DOHH2 (cell line): ENCODE results near the gene NUDCD2.

ENCODE experiments used
- H3F3A ChIP-seq: fragments of 200-600 bp; sonication (generic), shearing (Covaris generic); 2 replicates; pipeline ENCODE4 v1.6.0; 2016; ENCODE audit warnings: antibody characterized with exemption, mild to moderate bottlenecking; ENCODE audit not compliant: control insufficient read depth, insufficient read depth
- H3K27ac ChIP-seq: fragments of 200-600 bp; sonication (generic); 2 replicates; pipeline ENCODE4 v1.5.1; 2014; ENCODE audit warnings: low read depth, mild to moderate bottlenecking, low read length, moderate library complexity
- H3K27me3 ChIP-seq: fragments of 200-600 bp; sonication (generic); 2 replicates; pipeline ENCODE4 v1.6.1; 2014; ENCODE audit warnings: mild to moderate bottlenecking, low read length, mixed read lengths; ENCODE audit not compliant: control insufficient read depth
- H3K36me3 ChIP-seq: fragments of 200-600 bp; sonication (generic); 2 replicates; pipeline ENCODE4 v1.6.1; 2014; ENCODE audit warnings: mild to moderate bottlenecking, low read length, moderate library complexity, mixed read lengths; ENCODE audit not compliant: control insufficient read depth
- H3K4me1 ChIP-seq: fragments of 200-600 bp; sonication (generic); 2 replicates; pipeline ENCODE4 v1.6.1; 2014; ENCODE audit warnings: mild to moderate bottlenecking, low read length, mixed read lengths; ENCODE audit not compliant: control insufficient read depth
- H3K4me2 ChIP-seq: fragments of 200-600 bp; sonication (generic); 2 replicates; pipeline ENCODE4 v1.6.0; 2014; ENCODE audit warnings: mild to moderate bottlenecking, low read length, moderate library complexity
- H3K4me3 ChIP-seq: fragments of 200-600 bp; sonication (generic); 2 replicates; pipeline ENCODE4 v1.5.1; 2014; ENCODE audit warnings: mild to moderate bottlenecking, low read length, mixed read lengths
- H3K79me2 ChIP-seq: fragments of 200-600 bp; sonication (generic); 2 replicates; pipeline ENCODE4 v1.6.1; 2014; ENCODE audit warnings: mild to moderate bottlenecking, low read length, mixed read lengths; ENCODE audit not compliant: control insufficient read depth
- H3K9me2 ChIP-seq: fragments of 200-600 bp; sonication (generic); replicated peaks from 2 replicates; pipeline ENCODE4 v1.6.1; 2014; ENCODE audit warnings: mild to moderate bottlenecking, low read length, mixed read lengths; ENCODE audit not compliant: control insufficient read depth
- H3K9me3 ChIP-seq: fragments of 200-600 bp; sonication (generic); 2 replicates; pipeline ENCODE4 v1.6.1; 2014; ENCODE audit warnings: antibody characterized with exemption, low read length, mixed read lengths; ENCODE audit not compliant: control insufficient read depth, insufficient read depth
- H4K20me1 ChIP-seq: fragments of 200-600 bp; sonication (generic); 2 replicates; pipeline ENCODE4 v1.6.0; 2014; ENCODE audit warnings: low read depth, mild to moderate bottlenecking, antibody characterized with exemption, low read length, moderate library complexity; ENCODE audit not compliant: control insufficient read depth, insufficient read depth
- CTCF ChIP-seq: fragments of 200-600 bp; sonication (generic); IDR thresholded peaks from one replicate; pipeline ENCODE4 v1.5.1; 2014; ENCODE audit warnings: antibody characterized with exemption, mild to moderate bottlenecking, low read depth, low read length; ENCODE audit not compliant: poor library complexity, severe bottlenecking
- EZH2phosphoT487 ChIP-seq: fragments of 200-600 bp; sonication (generic); IDR thresholded peaks from 2 replicates; pipeline ENCODE4 v1.6.1; 2017; ENCODE audit warnings: borderline replicate concordance, mild to moderate bottlenecking, antibody characterized with exemption, low read length, moderate library complexity, mixed read lengths

NUDCD2 gene

DNA sequence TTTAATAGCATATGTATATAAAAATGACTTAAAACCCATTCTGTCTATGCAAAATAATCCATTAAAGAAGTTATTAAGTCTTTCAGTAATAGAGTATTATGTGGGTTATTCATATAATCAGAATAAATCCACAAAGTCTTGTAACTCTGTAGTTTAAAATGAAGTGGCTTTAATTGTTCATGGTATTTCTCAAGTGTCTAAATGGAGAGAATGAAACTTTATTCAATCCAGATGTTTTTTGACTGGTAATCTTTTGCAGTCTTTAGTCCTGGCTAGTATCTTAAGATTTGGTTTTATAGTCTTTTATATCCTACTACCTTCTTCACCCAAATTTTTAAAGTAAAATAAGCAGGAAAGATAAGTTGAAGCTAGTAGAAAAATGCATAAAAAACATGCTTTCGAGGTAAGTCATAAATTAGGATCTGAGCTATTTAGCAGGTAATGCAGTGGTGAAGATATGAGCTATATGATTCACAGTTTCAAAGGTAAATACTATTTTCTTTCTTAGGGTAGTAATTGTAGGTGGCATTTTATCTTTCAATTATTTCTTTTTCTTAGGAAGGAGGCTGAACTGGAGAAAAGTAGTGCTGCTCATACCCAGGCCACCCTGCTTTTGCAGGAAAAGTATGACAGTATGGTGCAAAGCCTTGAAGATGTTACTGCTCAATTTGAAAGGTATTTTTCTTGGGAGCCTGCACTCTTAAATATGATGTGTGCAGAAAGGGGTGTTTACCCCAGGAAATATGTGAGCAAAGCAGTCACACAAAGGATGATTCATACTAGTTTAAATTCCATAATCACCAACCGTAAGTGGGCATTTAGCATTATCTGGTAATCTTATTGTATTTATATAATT is 18.5 kb upstream of the NUDCD2 start:
- H4K20me1 ChIP-seq, result no peaks in the 10 kb centered on the region
- H3K27me3 ChIP-seq, result no peaks in the 10 kb centered on the region
- TF ChIP-seq EZH2phosphoT487 (no peak), CTCF (no peak)
- no peaks in the 10 kb centered on the region for H3K9me3 ChIP-seq
- H3K79me2 ChIP-seq, result no peaks in the 10 kb centered on the region
- H3K9me2 ChIP-seq, result no peaks in the 10 kb centered on the region
- no peak overlapping the region for H3K27ac ChIP-seq
- H3F3A ChIP-seq, result no peaks in the 10 kb centered on the region
- H3K4me3 ChIP-seq, result no peak overlapping the region
- no peaks in the 10 kb centered on the region for H3K4me1 ChIP-seq
- H3K36me3 ChIP-seq, result peaks cover 93% of the 10 kb centered on the region
- H3K4me2 ChIP-seq, result no peak overlapping the region

DNA sequence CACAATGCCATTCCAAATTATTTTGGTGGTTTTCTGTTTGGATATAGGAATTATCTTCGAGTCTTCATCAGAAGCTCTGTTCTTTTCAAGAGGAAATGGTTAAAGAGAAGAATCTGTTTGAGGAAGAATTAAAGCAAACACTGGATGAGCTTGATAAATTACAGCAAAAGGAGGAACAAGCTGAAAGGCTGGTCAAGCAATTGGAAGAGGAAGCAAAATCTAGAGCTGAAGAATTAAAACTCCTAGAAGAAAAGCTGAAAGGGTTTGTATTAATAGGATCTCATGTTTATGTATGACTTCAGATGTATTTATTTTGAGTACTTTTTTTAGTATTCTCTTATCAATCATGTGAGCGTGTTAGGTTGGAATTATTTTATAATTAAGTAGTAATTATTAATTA is 15.5 kb upstream of the NUDCD2 start:
- H3K9me3 ChIP-seq, result no peaks in the 10 kb centered on the region
- H3K36me3 ChIP-seq, result peaks cover 96% of the 10 kb centered on the region
- H3F3A ChIP-seq, result peaks cover 5% of the 10 kb centered on the region
- no peaks in the 10 kb centered on the region for H3K4me1 ChIP-seq
- H4K20me1 ChIP-seq, result no peaks in the 10 kb centered on the region
- no peak overlapping the region for H3K27ac ChIP-seq
- no peaks in the 10 kb centered on the region for H3K27me3 ChIP-seq
- H3K79me2 ChIP-seq, result no peaks in the 10 kb centered on the region
- H3K4me3 ChIP-seq, result no peak overlapping the region
- H3K4me2 ChIP-seq, result no peak overlapping the region
- no peak for TF ChIP-seq CTCF
- no peak for TF ChIP-seq EZH2phosphoT487
- H3K9me2 ChIP-seq, result no peaks in the 10 kb centered on the region

DNA sequence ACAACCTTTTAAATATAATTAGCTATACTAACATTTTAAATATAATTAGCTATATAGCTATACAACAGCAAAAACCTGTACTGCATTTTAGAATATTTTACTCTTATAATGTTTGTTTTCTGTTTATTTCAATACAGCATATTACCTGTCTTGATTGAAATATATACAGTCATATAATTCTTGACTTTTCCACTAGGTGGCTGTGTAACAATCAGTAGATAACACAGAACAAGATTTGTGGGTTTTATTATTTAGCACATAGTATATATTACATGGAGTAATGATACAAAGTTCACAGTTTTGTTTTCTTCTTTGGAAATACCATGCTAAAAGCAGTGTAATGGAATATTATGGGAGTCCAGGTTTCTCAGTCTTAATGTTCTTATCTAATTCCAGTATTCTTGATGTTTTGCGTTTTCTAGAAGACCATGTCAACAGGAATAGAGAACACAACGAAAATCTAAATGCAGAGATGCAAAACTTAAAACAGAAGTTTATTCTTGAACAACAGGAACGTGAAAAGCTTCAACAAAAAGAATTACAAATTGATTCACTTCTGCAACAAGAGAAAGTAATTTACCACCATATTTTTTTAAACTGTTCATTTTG is 13.8 kb upstream of the NUDCD2 start:
- H3F3A ChIP-seq, result peaks cover 5% of the 10 kb centered on the region
- no peaks in the 10 kb centered on the region for H3K79me2 ChIP-seq
- H3K4me1 ChIP-seq, result no peaks in the 10 kb centered on the region
- no peaks in the 10 kb centered on the region for H3K27me3 ChIP-seq
- H3K9me3 ChIP-seq, result no peaks in the 10 kb centered on the region
- H3K9me2 ChIP-seq, result no peaks in the 10 kb centered on the region
- H3K4me2 ChIP-seq, result no peak overlapping the region
- peaks cover 96% of the 10 kb centered on the region for H3K36me3 ChIP-seq
- no peak overlapping the region for H3K4me3 ChIP-seq
- H4K20me1 ChIP-seq, result no peaks in the 10 kb centered on the region
- H3K27ac ChIP-seq, result no peak overlapping the region
- TF ChIP-seq EZH2phosphoT487 (no peak), CTCF (peak; percentile 49)
